Measurements from ENCODE around the gene SLC7A9. TPM values are rescaled to one million over a fixed set of nuclear protein-coding genes. Genes with fewer than 3 reads are reported as not detected.

The SLC7A9 gene
- polyA plus RNA-seq, 1 donor from 2014 or later, result 2.5 TPM

DNA sequence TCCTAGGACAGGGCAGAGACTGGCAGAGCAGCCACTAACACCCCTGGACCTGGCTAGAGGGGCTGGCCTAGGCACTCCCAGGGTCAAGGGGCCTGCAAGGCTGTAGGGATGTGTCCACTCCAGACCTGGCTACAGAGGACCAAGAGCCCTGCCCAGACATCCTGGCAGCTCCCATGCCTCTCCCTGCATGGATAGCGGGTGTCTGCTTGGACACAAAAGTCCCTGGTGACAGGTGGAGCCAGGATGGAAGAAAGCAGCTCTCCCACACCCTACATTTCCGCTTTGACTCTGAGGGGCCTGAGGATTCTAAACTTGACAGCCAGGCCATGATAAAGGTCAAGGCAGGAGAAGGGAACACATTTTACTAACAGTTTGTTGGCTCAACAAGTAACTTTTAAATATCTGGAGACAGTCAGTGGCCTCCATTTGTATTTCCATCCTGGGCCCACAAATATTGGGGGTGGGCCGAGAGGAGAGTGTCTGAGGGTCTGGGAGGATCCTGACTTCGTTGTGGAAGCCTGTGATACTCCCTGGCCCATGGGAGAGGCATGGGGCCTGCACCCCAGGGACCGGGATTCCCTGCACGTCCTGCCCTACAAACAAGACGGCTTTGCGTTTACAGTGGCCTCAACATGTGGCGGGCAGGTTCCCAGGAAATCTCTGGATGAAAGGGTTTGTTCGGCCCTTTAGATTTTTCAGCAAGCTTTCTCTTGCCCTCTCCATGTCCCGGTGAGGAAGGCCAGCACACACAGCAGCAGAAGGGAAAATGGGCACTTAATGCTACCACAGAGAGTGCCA lies 19.8 kb upstream of the SLC7A9 start:
- H3F3A ChIP-seq (ENCODE audit: insufficient read depth, low read length, poor library complexity, severe bottlenecking), result no peaks in the 10 kb centered on the region
- H3K27me3 ChIP-seq (ENCODE audit: insufficient read depth, low read depth, low read length), result no peaks in the 10 kb centered on the region
- TF ChIP-seq, protein P1, sequence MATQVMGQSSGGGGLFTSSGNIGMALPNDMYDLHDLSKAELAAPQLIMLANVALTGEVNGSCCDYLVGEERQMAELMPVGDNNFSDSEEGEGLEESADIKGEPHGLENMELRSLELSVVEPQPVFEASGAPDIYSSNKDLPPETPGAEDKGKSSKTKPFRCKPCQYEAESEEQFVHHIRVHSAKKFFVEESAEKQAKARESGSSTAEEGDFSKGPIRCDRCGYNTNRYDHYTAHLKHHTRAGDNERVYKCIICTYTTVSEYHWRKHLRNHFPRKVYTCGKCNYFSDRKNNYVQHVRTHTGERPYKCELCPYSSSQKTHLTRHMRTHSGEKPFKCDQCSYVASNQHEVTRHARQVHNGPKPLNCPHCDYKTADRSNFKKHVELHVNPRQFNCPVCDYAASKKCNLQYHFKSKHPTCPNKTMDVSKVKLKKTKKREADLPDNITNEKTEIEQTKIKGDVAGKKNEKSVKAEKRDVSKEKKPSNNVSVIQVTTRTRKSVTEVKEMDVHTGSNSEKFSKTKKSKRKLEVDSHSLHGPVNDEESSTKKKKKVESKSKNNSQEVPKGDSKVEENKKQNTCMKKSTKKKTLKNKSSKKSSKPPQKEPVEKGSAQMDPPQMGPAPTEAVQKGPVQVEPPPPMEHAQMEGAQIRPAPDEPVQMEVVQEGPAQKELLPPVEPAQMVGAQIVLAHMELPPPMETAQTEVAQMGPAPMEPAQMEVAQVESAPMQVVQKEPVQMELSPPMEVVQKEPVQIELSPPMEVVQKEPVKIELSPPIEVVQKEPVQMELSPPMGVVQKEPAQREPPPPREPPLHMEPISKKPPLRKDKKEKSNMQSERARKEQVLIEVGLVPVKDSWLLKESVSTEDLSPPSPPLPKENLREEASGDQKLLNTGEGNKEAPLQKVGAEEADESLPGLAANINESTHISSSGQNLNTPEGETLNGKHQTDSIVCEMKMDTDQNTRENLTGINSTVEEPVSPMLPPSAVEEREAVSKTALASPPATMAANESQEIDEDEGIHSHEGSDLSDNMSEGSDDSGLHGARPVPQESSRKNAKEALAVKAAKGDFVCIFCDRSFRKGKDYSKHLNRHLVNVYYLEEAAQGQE (IDR thresholded peaks at IDR 0.05; ENCODE audit: borderline replicate concordance), result no peak
- TF ChIP-seq POLR2AphosphoS5 (IDR thresholded peaks at IDR 0.05), result no peak
- no peak for TF ChIP-seq EZH2 (IDR thresholded peaks at IDR 0.05; ENCODE audit: borderline replicate concordance, insufficient read depth, low read length, poor library complexity, severe bottlenecking)
- no peak for TF ChIP-seq EP300 (conservative IDR thresholded peaks at IDR 0.05; ENCODE audit: poor library complexity, severe bottlenecking)
- no peak for TF ChIP-seq TAF1 (IDR thresholded peaks at IDR 0.05; ENCODE audit: low read depth)
- TF ChIP-seq RAD21 (conservative IDR thresholded peaks at IDR 0.05), result no peak
- TF ChIP-seq MXI1 (conservative IDR thresholded peaks at IDR 0.05; ENCODE audit: poor library complexity, severe bottlenecking), result no peak
- no peak for TF ChIP-seq CTCF (IDR thresholded peaks at IDR 0.05; ENCODE audit: poor library complexity, severe bottlenecking)
- no peak for TF ChIP-seq SMC3 (conservative IDR thresholded peaks at IDR 0.05; ENCODE audit: poor library complexity)
- no peaks in the 10 kb centered on the region for H4K20me1 ChIP-seq (ENCODE audit: insufficient read depth)
- H2AFZ ChIP-seq (ENCODE audit: low read depth, low read length), result no peak overlapping the region
- H3K36me3 ChIP-seq (ENCODE audit: insufficient read depth, low read length), result no peaks in the 10 kb centered on the region
- H3K79me2 ChIP-seq (replicated peaks; ENCODE audit: insufficient read depth, low read length), result no peaks in the 10 kb centered on the region
- peaks cover 5% of the 10 kb centered on the region for H3K9me3 ChIP-seq (ENCODE audit: low read length)
- H3K4me2 ChIP-seq (ENCODE audit: low read length), result no peak overlapping the region
- no peaks in the 10 kb centered on the region for H3K9me2 ChIP-seq (ENCODE audit: insufficient read depth, low read length)
- H3K9ac ChIP-seq (ENCODE audit: low read length), result no peak overlapping the region
- no peak overlapping the region for H3K27ac ChIP-seq (ENCODE audit: low read length)
- no peak overlapping the region for H3K4me3 ChIP-seq (ENCODE audit: low read length)

GRCh38 chr19:32887572-32888215 lies 18.1 kb upstream of the SLC7A9 start:
- no peaks in the 10 kb centered on the region for H3K36me3 ChIP-seq (ENCODE audit: insufficient read depth, low read length)
- H3K4me2 ChIP-seq (ENCODE audit: low read length), result no peak overlapping the region
- H3K9me3 ChIP-seq (ENCODE audit: low read length), result peaks cover 5% of the 10 kb centered on the region
- TF ChIP-seq, protein P1 (IDR thresholded peaks at IDR 0.05; ENCODE audit: borderline replicate concordance), result no peak
- TF ChIP-seq TAF1 (IDR thresholded peaks at IDR 0.05; ENCODE audit: low read depth), result no peak
- no peak for TF ChIP-seq EZH2 (IDR thresholded peaks at IDR 0.05; ENCODE audit: borderline replicate concordance, insufficient read depth, low read length, poor library complexity, severe bottlenecking)
- no peak for TF ChIP-seq EP300 (conservative IDR thresholded peaks at IDR 0.05; ENCODE audit: poor library complexity, severe bottlenecking)
- no peak for TF ChIP-seq POLR2AphosphoS5 (IDR thresholded peaks at IDR 0.05)
- TF ChIP-seq RAD21 (conservative IDR thresholded peaks at IDR 0.05), result no peak
- no peak for TF ChIP-seq MXI1 (conservative IDR thresholded peaks at IDR 0.05; ENCODE audit: poor library complexity, severe bottlenecking)
- TF ChIP-seq CTCF (IDR thresholded peaks at IDR 0.05; ENCODE audit: poor library complexity, severe bottlenecking), result no peak
- TF ChIP-seq SMC3 (conservative IDR thresholded peaks at IDR 0.05; ENCODE audit: poor library complexity), result no peak
- no peaks in the 10 kb centered on the region for H3F3A ChIP-seq (ENCODE audit: insufficient read depth, low read length, poor library complexity, severe bottlenecking)
- no peak overlapping the region for H3K27ac ChIP-seq (ENCODE audit: low read length)
- H3K79me2 ChIP-seq (replicated peaks; ENCODE audit: insufficient read depth, low read length), result no peaks in the 10 kb centered on the region
- no peak overlapping the region for H3K4me3 ChIP-seq (ENCODE audit: low read length)
- H3K9me2 ChIP-seq (ENCODE audit: insufficient read depth, low read length), result no peaks in the 10 kb centered on the region
- no peak overlapping the region for H2AFZ ChIP-seq (ENCODE audit: low read depth, low read length)
- H3K27me3 ChIP-seq (ENCODE audit: insufficient read depth, low read depth, low read length), result no peaks in the 10 kb centered on the region
- H3K9ac ChIP-seq (ENCODE audit: low read length), result no peak overlapping the region
- no peaks in the 10 kb centered on the region for H4K20me1 ChIP-seq (ENCODE audit: insufficient read depth)

Measured in neural cell (in vitro differentiated cells).